Thyroid gland (tissue), 4 donors: ENCODE data around the gene TCERG1. TPM values are rescaled to one million over a fixed set of nuclear protein-coding genes. Genes with fewer than 3 reads are reported as not detected.

Experiments
- DNase-seq, 2 donors: peaks; one replicate each; pipeline ENCODE4 v3.0.0-alpha.2; 2019
- H3K27ac ChIP-seq, 3 donors: fragments of 200-600 bp; sonication (generic); 1 replicate in 2 of 3; 2 replicates in 1 of 3; pipeline ENCODE4 v1.5.1; 2016 to 2019; ENCODE audit warnings: mild to moderate bottlenecking in 1 of 3, moderate library complexity in 1 of 3
- H3K27me3 ChIP-seq: fragments of 200-600 bp; sonication (generic); one replicate; pipeline ENCODE4 v1.5.1; 2019
- H3K36me3 ChIP-seq, 2 donors: fragments of 200-600 bp; sonication (generic); one replicate each; pipeline ENCODE4 v1.5.1; 2016 to 2019
- H3K4me1 ChIP-seq, 2 donors: fragments of 200-600 bp; sonication (generic); one replicate each; pipeline ENCODE4 v1.5.1; 2017 to 2019
- H3K4me3 ChIP-seq, 3 donors: fragments of 200-600 bp; sonication (generic); replicated peaks in 1 of 3; 1 replicate in 2 of 3; 2 replicates in 1 of 3; pipeline ENCODE4 v1.5.1; 2016; ENCODE audit warnings: mild to moderate bottlenecking in 1 of 3
- H3K9me3 ChIP-seq: fragments of 200-600 bp; sonication (generic); one replicate; pipeline ENCODE4 v1.5.1; 2017
- CTCF ChIP-seq, 6 experiments: fragments of 200-600 bp in 3 of 6; fragments of 450-650 bp in 3 of 6; sonication (generic) in 3 of 6; IDR thresholded peaks; one replicate each; pipeline ENCODE4 v1.5.1; 2016 to 2019; ENCODE audit warnings: antibody characterized with exemption in 6 of 6, mild to moderate bottlenecking in 2 of 6, inconsistent platforms in 1 of 6, moderate library complexity in 1 of 6
- POLR2A ChIP-seq, 2 donors: fragments of 450-650 bp; IDR thresholded peaks; one replicate each; pipeline ENCODE4 v1.6.1; 2017; ENCODE audit warnings: antibody characterized with exemption in 2 of 2, mild to moderate bottlenecking in 2 of 2, moderate library complexity in 1 of 2
- WGBS, 2 donors: methylation state at CpG; one replicate each; pipeline ENCODE4 v1.1.5; 2017; 5-methylcytosine and 5-hydroxymethylcytosine counted together
- intact Hi-C: fragments of 100-400 bp; cut with DNase I; formaldehyde crosslinking; loops from one replicate; pipeline ENCODE4 v1.15.1; 2023
- total RNA-seq, 4 donors: library from RNA; depleted of rRNA; stranded (reverse); fragments of >200 nt; gene quantifications; one replicate each; pipeline ENCODE4 v1.2.3, GENCODE V29; 2016

TCERG1 gene
- total RNA-seq, 4 donors from 2014 or later, result 50.0 to 106 (median 62.4) TPM

- no peak for TF ChIP-seq POLR2A (IDR thresholded peaks at IDR 0.05)
- no peak for TF ChIP-seq CTCF (IDR thresholded peaks at IDR 0.05)
- H3K9me3 ChIP-seq, result no peaks in the 10 kb centered on the region
- 83 to 89% methylated on average over 3 of the region's 3 CpGs for WGBS, 2 donors
- no peak overlapping the region for H3K27ac ChIP-seq
- H3K36me3 ChIP-seq, result no peaks in the 10 kb centered on the region
- H3K27me3 ChIP-seq, result no peaks in the 10 kb centered on the region
- H3K4me1 ChIP-seq, result no peaks in the 10 kb centered on the region
- DNase-seq, result no peak
- intact Hi-C loops, result no loop called here
- H3K4me3 ChIP-seq, result no peak overlapping the region
Observed at GRCh38 chr5:146527785-146528184, 80.7 kb downstream of the TCERG1 start.

- Histone ChIP-seq H3K4me1 (no peaks in the 10 kb centered on the region), H3K9me3 (no peaks in the 10 kb centered on the region), H3K4me3 (no peak overlapping the region), H3K27me3 (no peaks in the 10 kb centered on the region), H3K27ac (no peak overlapping the region), H3K36me3 (no peaks in the 10 kb centered on the region)
- intact Hi-C loops, result no loop called here
- TF ChIP-seq POLR2A (IDR thresholded peaks at IDR 0.05), result no peak
- no peak for TF ChIP-seq CTCF (IDR thresholded peaks at IDR 0.05)
- 71 to 79% methylated on average over 4 of the region's 4 CpGs for WGBS, 2 donors
- DNase-seq, result no peak
Observed at GRCh38 chr5:146528236-146528635, 81.1 kb downstream of the TCERG1 start.

- 82 to 100% methylated on average over 2 of the region's 2 CpGs for WGBS, 2 donors
- Histone ChIP-seq H3K4me3 (no peak overlapping the region), H3K27me3 (no peaks in the 10 kb centered on the region), H3K27ac (no peak overlapping the region), H3K4me1 (no peaks in the 10 kb centered on the region), H3K9me3 (no peaks in the 10 kb centered on the region), H3K36me3 (no peaks in the 10 kb centered on the region)
- intact Hi-C loops, result loop anchor here (10.0 kb wide), 1 partner anchor 655 kb away; no protein-coding TSS in a partner anchor
- TF ChIP-seq POLR2A (IDR thresholded peaks at IDR 0.05) (no peak), CTCF (IDR thresholded peaks at IDR 0.05) (no peak)
- DNase-seq, result no peak
Observed at GRCh38 chr5:146529984-146530383, 82.9 kb downstream of the TCERG1 start.

GRCh38 chr5:146533260-146533857, 86.2 kb downstream of the TCERG1 start:
- Histone ChIP-seq H3K27me3 (no peaks in the 10 kb centered on the region), H3K9me3 (no peaks in the 10 kb centered on the region), H3K4me3 (no peak overlapping the region), H3K4me1 (no peaks in the 10 kb centered on the region), H3K36me3 (no peaks in the 10 kb centered on the region), H3K27ac (no peak overlapping the region)
- TF ChIP-seq POLR2A (IDR thresholded peaks at IDR 0.05) (no peak), CTCF (IDR thresholded peaks at IDR 0.05) (peak; percentile 45 to 74 (median 59))
- WGBS, 2 donors, result 35 to 39% methylated on average over 7 of the region's 7 CpGs
- peak; percentile 62 to 78 for DNase-seq
- intact Hi-C loops, result loop anchor here (10.0 kb wide), 1 partner anchor 651 kb away; no protein-coding TSS in a partner anchor

- no peak overlapping the region for H3K27ac ChIP-seq
- H3K27me3 ChIP-seq, result no peaks in the 10 kb centered on the region
- no peaks in the 10 kb centered on the region for H3K4me1 ChIP-seq
- H3K36me3 ChIP-seq, result no peaks in the 10 kb centered on the region
- no peak for TF ChIP-seq POLR2A (IDR thresholded peaks at IDR 0.05)
- no peak for TF ChIP-seq CTCF (IDR thresholded peaks at IDR 0.05)
- WGBS, 2 donors, result 0% methylated on average over 1 of the region's 1 CpG
- intact Hi-C loops, result loop anchor here (10.0 kb wide), 1 partner anchor 651 kb away; no protein-coding TSS in a partner anchor
- H3K9me3 ChIP-seq, result no peaks in the 10 kb centered on the region
- no peak for DNase-seq
- H3K4me3 ChIP-seq, result no peak overlapping the region
Observed at GRCh38 chr5:146533882-146534281, 86.7 kb downstream of the TCERG1 start.
